Measurements from ENCODE around the gene FEZ2. TPM values are rescaled to one million over a fixed set of nuclear protein-coding genes. Genes with fewer than 3 reads are reported as not detected.

FEZ2 gene
- total RNA-seq, 1 experiment from 2014 or later: 57.5 TPM

GRCh38 chr2:36569267-36569856 is 28.6 kb downstream of the FEZ2 start:
- Histone ChIP-seq H3K27me3 (replicated peaks; ENCODE audit: insufficient read depth, low read depth, low read length, poor library complexity) (no peaks in the 10 kb centered on the region), H3K36me3 (ENCODE audit: insufficient read depth, low read length, poor library complexity, severe bottlenecking) (no peaks in the 10 kb centered on the region), H3K4me1 (ENCODE audit: insufficient read depth, low read length, poor library complexity, severe bottlenecking) (peaks cover 26% of the 10 kb centered on the region), H3K27ac (ENCODE audit: low read depth, low read length, poor library complexity, severe bottlenecking) (peak overlapping the region; percentile 65), H3K4me3 (ENCODE audit: low read depth, low read length, poor library complexity, severe bottlenecking) (peak overlapping the region; percentile 1), H3K9me3 (ENCODE audit: low read depth, low read length, poor library complexity, severe bottlenecking) (no peaks in the 10 kb centered on the region)
- DNase-seq (ENCODE audit: low spot score): peak; percentile 35
- TF ChIP-seq CTCF (conservative IDR thresholded peaks at IDR 0.05; ENCODE audit: low read depth, low read length): no peak
- no peak for TF ChIP-seq EZH2 (IDR thresholded peaks at IDR 0.05; ENCODE audit: borderline replicate concordance, low read depth, low read length, poor library complexity, severe bottlenecking)
- CTCF ChIA-PET: no interaction called here
- POLR2A ChIA-PET (ENCODE audit: low non-redundant PET): no interaction called here
- intact Hi-C loops (cut with micrococcal nuclease; ENCODE audit: unreplicated experiment): no loop called here
- BruUV-seq (replicated peaks): TSS peak; percentile 38

- DNase-seq (ENCODE audit: low spot score): peak; percentile 56
- Histone ChIP-seq H3K4me1 (ENCODE audit: insufficient read depth, low read length, poor library complexity, severe bottlenecking) (peaks cover 30% of the 10 kb centered on the region), H3K4me3 (ENCODE audit: low read depth, low read length, poor library complexity, severe bottlenecking) (peak overlapping the region; percentile 10), H3K27ac (ENCODE audit: low read depth, low read length, poor library complexity, severe bottlenecking) (peak overlapping the region; percentile 65), H3K36me3 (ENCODE audit: insufficient read depth, low read length, poor library complexity, severe bottlenecking) (no peaks in the 10 kb centered on the region), H3K27me3 (replicated peaks; ENCODE audit: insufficient read depth, low read depth, low read length, poor library complexity) (no peaks in the 10 kb centered on the region), H3K9me3 (ENCODE audit: low read depth, low read length, poor library complexity, severe bottlenecking) (no peaks in the 10 kb centered on the region)
- no peak for TF ChIP-seq EZH2 (IDR thresholded peaks at IDR 0.05; ENCODE audit: borderline replicate concordance, low read depth, low read length, poor library complexity, severe bottlenecking)
- TF ChIP-seq CTCF (conservative IDR thresholded peaks at IDR 0.05; ENCODE audit: low read depth, low read length): no peak
- ChIA-PET POLR2A (ENCODE audit: low non-redundant PET) (no interaction called here), CTCF (no interaction called here)
- intact Hi-C loops (cut with micrococcal nuclease; ENCODE audit: unreplicated experiment): no loop called here
- BruUV-seq (replicated peaks): TSS peak; percentile 73
Observed at GRCh38 chr2:36568516-36569246, 29.3 kb downstream of the FEZ2 start.

GRCh38 chr2:36567711-36568408 is 30.1 kb downstream of the FEZ2 start:
- peak overlapping the region; percentile 54 for H3K27ac ChIP-seq (ENCODE audit: low read depth, low read length, poor library complexity, severe bottlenecking)
- DNase-seq (ENCODE audit: low spot score): peak; percentile 66
- no peaks in the 10 kb centered on the region for H3K36me3 ChIP-seq (ENCODE audit: insufficient read depth, low read length, poor library complexity, severe bottlenecking)
- peaks cover 38% of the 10 kb centered on the region for H3K4me1 ChIP-seq (ENCODE audit: insufficient read depth, low read length, poor library complexity, severe bottlenecking)
- CTCF ChIA-PET: interaction anchor here (0.7 to 1.0 kb wide), 3 partner anchors 11 to 389 kb away, joined by 4 to 7 read pairs (median 5); no protein-coding TSS in a partner anchor
- no peak overlapping the region for H3K4me3 ChIP-seq (ENCODE audit: low read depth, low read length, poor library complexity, severe bottlenecking)
- intact Hi-C loops (cut with micrococcal nuclease; ENCODE audit: unreplicated experiment): no loop called here
- no peak for TF ChIP-seq EZH2 (IDR thresholded peaks at IDR 0.05; ENCODE audit: borderline replicate concordance, low read depth, low read length, poor library complexity, severe bottlenecking)
- no peak for TF ChIP-seq CTCF (conservative IDR thresholded peaks at IDR 0.05; ENCODE audit: low read depth, low read length)
- no peaks in the 10 kb centered on the region for H3K27me3 ChIP-seq (replicated peaks; ENCODE audit: insufficient read depth, low read depth, low read length, poor library complexity)
- POLR2A ChIA-PET (ENCODE audit: low non-redundant PET): no interaction called here
- H3K9me3 ChIP-seq (ENCODE audit: low read depth, low read length, poor library complexity, severe bottlenecking): no peaks in the 10 kb centered on the region
- no TSS peak for BruUV-seq (replicated peaks)

All from A673 (cell line).